NCI-H2081 treated with DMSO at 0.1 percent for 48 hours (cell line): Measurements from ENCODE around the gene AIP.
"Not testable (repeated sequence)": the region's sequence is repeated elsewhere in the genome, so short reads cannot be mapped to it uniquely, and the experiment has no call there.

Source experiments
- DNase-seq: peaks from one replicate; lab custom pipeline; 2025; lab: John Stamatoyannopoulos, UW

The AIP gene

DNA sequence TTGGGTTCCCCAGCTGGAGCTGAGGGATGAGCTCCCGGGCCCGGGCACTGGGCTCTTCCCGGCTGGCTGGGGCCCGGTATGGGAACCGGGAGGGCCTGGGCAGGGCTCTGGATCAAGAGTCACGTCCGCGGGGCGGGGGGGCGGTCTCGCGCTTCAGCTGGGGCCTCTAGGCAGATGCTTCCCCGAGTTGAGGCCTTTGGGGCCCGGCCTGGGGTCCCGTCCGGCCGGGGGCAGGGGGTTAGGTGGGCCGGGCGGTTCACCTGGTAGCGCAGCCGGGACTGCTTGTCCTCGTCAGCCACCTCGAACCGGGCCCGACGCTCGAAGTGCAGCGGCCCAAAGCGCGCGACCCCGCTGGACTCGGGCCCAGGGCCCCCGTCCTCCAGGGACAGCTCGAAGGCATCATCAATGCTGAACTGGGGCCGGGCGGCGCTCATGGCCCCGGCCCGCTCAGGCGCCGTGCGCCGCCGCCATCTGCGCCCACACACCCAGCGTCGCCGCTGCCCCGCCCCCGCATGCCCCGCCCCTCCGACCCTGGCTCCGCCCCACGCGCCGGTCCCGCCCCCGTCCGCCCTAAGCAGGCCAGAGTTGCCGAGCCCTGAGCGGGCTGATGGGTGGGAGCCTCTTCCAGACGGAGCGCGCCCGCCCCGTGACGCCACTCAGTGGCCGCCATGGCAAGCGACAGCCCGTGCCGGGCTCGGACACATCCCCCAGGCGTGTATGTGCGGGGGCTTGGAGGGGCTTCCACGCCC lies 13.9 kb upstream of the AIP start, which contains the start of gene TMEM134:
Gene TMEM134, minus strand, starts transcription at position 493 of the 749 bp plus-strand sequence. Its CDS starts 59 bp downstream, at position 434.
- DNase-seq: peak; percentile 50

DNA sequence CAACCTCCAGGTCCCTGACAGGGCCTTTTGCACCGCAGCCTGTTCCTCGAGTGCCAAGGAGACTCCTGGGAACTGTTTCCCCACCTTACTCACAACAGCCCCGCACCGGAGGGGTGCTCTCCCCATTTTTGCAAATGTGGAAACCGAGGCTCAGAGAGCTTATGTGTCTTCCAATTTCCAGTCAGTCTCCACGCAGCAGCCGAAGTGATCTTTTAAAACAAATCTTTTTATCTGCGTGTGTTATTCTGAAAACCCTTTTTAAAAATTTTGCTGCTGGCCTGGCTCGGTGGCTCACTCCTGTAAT lies 13.4 kb upstream of the AIP start:
- no peak for DNase-seq

DNA sequence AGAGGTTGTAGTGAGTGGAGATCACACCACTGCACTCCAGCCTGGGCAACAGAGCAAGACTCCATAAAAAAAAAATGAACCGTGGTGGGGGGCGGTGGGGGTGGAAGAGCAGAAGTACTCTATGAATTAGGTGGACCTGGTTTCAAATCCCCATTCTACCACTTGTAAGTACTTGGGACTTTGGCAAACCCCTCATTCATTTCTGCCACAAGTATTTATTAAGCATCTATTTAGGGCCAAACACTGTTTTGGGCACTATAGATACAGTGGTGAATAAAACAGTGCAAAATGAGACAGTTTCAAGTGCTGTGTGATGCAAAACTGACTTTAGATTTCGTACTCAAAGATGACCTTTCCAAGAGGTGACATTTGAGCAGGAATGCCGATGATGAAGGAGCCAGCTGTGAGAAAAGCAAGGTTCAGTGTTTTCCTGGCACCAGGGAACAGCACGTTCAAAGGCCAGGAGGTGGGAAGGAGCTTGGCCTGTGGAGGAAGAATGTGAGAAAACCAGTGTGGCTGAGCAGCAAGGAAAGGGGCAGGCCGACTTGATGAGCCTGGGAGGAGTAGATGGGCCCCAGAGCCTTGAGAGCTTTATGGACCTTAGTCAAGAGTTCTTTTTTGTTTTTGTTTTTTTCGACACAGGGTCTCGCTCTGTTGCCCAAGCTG lies 12.4 kb upstream of the AIP start:
- DNase-seq: no peak

DNA sequence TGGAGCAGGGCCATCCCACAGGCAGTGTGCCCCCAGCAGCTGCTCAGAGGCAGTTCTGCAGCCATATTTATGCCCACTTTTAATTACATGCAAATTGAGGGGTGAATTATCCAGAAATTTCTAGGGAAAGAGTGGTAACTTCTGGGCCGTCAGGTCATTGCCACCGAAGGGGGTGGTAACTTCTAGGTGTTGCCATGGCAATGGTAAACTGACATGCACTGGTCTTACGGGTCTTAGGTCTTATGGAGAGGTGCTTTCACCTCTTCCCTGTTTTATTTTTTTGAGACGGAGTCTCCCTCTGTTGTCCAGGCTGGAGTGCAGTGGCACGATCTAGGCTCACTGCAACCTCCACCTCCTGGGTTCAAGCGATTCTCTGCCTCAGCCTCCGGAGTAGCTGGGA lies 9.9 kb upstream of the AIP start:
- no peak for DNase-seq

DNA sequence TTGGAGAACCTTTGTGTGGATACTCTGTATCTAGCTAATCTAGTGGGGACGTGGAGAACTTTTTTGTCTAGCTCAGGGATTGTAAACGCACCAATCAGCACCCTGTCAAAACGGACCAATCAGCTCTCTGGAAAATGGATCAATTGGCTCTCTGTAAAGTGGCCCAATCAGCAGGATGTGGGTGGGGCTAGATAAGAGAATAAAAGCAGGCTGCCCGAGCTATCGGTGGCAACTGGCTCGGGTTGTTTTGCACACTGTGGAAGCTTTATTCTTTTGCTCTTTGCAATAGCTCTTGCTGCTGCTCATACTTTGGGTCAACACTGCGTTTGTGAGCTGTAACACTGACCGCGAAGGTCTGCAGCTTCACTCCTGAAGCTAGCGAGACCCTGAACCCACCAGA lies 6.1 kb upstream of the AIP start:
- not testable (repeated sequence) for DNase-seq

GRCh38 chr11:67477344-67478050 lies 5.3 kb upstream of the AIP start:
- DNase-seq: not testable (repeated sequence)

GRCh38 chr11:67482275-67482826 lies 475 bp upstream of the AIP start:
- DNase-seq: no peak

DNA sequence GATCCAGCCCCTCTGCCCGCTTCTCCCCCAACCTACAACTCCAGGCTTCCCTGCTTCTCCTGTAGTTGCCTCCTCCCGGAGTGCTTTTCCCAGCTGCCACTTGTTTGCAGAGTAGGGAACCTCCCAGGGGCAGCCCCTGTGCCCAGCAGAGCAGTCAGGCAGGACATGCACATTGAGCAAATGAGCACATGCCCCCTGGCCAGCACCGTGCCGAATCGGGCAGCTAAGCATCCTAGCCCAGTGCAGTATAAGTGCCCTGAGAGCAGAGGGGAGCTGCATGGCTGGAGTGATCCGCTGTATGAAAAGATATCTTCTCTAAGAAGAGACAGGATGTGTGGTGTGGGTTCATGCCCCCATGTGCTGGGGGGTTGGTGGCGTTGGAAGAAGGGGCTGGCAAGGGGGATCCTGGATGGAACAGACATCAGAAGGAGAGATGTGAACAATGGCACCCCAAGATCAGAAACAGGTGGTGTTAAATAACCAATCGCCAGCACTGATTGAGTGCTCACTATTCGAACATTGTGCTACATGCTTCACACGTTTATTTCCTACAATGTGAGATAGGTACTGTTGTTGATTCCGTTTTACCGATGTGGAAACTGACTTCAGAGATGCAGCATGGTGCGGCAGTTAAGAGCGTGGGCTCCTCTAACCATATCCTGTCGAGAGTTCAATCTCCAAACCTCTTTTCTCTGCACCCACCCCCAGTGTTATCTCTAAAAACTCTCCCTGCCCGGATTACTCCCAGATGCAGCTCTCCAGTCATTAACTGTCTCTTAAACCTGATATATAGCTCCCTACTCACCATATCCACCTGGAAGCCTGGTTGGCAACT lies 1.2 kb downstream of the AIP start:
- DNase-seq: no peak

DNA sequence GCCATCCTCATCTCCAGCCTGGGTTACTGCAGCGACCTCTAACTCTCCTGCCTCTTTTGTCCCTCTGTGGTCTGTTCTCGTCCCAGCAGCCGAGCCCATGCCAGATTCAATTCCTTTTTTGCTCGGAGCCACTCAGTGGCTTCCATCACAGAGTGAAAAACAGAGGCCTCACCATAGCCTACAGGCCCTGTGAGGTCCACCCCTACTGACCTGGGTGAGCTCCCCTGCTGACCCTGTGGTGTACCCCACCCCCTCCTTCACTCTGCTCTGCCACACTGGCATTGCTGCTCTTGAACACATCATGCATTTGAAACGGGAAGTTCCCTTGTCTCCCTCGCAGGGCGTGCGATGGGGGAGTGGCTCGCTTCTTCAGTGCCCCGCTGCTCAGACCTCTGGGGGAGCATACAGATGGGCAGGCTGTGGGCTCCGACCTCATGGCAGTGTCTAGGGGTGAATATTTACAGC lies 2.1 kb downstream of the AIP start:
- DNase-seq: no peak

GRCh38 chr11:67485873-67486361 lies 3.1 kb downstream of the AIP start:
- not testable (repeated sequence) for DNase-seq

DNA sequence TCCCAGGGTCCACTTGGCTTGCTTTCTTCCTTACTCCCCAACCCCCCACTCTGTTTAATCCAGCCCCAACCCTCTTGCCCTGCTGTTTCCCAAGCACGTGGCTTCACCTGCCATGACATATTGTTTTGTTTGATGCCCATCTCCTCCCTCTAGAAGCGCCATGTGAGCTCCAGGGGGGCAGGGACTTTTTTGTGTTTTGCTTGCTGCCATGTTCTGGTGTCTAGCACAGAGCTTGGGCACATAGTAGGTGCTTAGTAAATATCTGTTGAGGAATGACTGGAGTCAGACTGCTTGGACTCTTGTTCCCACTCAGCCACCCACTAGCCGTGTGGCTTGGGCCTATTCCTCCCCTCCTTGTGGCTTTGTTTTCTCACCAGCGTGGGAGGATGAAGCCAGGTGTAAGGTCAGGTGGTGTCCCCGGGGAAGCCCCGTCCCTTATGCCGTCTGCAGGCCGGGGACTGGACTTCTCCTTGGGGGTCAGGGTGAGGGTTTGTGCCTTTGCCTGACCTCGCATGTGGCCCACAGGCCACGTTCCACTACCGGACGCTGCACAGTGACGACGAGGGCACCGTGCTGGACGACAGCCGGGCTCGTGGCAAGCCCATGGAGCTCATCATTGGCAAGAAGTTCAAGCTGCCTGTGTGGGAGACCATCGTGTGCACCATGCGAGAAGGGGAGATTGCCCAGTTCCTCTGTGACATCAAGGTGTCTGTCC lies 3.8 kb downstream of the AIP start:
- no peak for DNase-seq

DNA sequence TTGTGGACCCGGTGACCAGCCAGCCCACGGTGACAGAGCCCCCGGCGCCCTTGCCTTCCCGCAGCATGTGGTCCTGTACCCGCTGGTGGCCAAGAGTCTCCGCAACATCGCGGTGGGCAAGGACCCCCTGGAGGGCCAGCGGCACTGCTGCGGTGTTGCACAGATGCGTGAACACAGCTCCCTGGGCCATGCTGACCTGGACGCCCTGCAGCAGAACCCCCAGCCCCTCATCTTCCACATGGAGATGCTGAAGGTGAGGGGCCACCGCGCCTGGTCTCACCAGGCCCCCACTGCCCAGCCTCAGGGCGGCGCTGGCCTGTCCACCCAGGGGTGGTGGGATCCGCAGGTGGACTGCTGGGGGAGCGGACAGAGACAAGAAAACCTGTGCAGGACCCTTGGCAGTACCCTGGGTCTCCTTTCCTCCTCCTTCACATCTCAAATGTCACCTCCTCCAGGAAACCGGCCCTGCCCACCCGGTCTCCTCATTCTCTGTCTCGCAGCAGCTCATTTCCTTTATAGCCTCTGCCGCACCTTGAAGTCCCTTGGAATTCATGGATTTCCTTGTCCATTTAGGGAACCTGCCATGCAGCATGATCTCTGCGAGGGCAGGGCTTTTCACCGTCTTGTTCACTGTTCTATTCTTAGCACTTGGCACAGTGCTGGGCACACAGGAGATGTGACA lies 6.5 kb downstream of the AIP start:
- DNase-seq: no peak

- DNase-seq: no peak
Measured at GRCh38 chr11:67489885-67490726, 7.3 kb downstream of the AIP start.

- no peak for DNase-seq
Measured at GRCh38 chr11:67490727-67491065, 7.9 kb downstream of the AIP start.

DNA sequence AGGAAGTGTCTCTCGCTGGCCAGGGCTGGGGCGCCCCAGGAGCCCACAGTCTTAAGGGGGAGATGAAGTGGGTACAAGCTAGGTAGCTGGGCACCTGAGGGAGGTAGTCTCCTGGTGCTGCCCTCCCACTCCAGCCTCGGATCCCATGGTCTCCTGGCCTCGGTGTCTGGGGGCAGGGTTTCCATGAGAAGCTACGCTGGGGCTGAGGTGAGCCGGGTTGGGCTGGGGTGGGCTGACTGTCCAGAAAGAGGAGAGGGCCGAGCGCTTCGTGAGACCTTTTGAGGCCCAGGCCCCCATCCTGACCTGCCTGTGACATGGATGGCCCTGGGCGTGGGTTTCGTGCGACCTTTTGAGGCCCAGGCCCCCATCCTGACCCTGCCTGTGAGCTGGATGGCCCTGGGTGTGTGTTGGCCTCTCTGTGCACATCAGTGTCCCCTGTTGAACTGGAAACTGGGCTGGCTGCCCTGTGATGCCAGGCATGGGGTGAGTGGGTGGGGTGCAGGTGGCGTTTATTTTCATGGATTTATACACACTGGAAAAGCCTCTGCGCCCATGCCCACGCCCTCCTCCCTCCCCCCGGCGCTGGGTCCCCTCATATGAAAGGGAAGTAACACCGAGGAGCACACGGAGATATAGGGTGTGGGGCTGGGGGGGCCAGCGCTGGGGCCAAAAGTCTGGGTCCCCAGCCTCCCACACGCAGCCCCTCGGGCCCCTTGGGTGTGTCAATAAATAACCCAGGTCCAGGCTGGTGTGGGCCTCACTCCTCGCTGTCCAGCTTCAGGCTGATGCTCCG lies 8.6 kb downstream of the AIP start:
- no peak for DNase-seq

GRCh38 chr11:67492069-67492727 lies 9.4 kb downstream of the AIP start:
- no peak for DNase-seq

DNA sequence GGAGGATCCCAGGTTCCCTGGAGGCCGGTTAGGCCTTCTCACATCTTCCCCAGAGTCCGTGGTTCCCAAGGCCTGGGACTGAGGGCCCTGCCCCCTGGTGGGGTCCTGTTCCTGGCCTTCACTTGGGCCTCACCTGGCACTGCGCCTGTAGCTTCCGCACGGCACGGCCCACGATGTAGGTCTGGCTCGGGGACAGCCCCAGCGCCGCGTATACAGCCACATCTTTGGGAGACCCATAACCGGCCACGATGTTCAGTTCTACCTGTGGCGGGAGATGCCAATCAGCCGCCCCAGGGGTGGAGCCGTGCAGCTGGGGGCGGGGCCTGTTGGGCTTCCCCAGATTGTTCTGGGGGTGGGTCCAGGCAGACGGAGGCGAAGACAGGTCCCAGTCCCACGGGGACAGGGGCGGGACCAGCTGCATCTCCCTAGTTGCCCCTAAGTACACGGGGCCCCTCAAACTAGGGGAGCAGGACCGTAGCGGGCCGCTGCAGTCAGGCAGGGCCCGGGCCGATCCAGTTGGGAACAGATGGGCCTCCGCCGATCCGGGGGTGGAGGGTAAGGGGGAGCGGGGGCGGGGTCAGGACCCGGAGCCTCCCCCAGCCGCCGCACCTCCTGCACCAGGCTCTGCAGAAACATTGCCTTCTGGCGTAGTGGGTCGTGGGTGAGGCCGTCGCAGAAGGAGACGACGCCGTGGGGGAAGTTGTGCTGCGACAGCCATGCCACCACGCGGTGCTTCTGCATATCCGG lies 10.1 kb downstream of the AIP start:
- no peak for DNase-seq
